Nephron (organoid): ENCODE results near the gene DOCK3.

ENCODE experiments used
- H3K27ac Mint-ChIP-seq, 3 experiments: 2 replicates each; pipeline ENCODE4 v1.8.0; 2020; ENCODE audit warnings: mixed read lengths in 3 of 3, mild to moderate bottlenecking in 2 of 3, moderate library complexity in 1 of 3
- H3K27me3 Mint-ChIP-seq: 2 replicates; pipeline ENCODE4 v1.8.0; 2021; ENCODE audit warnings: low read depth, mild to moderate bottlenecking, moderate library complexity, mixed read lengths
- H3K36me3 Mint-ChIP-seq: 2 replicates; pipeline ENCODE4 v1.8.0; 2020; ENCODE audit warnings: low read depth, mixed read lengths
- H3K4me1 Mint-ChIP-seq: 2 replicates; pipeline ENCODE4 v1.8.0; 2020; ENCODE audit warnings: mixed read lengths
- H3K4me3 Mint-ChIP-seq, 3 experiments: 2 replicates each; pipeline ENCODE4 v1.8.0; 2020; ENCODE audit warnings: mild to moderate bottlenecking in 3 of 3, mixed read lengths in 3 of 3, moderate library complexity in 2 of 3
- H3K9me3 Mint-ChIP-seq: 2 replicates; pipeline ENCODE4 v1.8.0; 2020; ENCODE audit warnings: mixed read lengths
- CTCF ChIP-seq, 3 experiments: fragments of 200-600 bp; sonication (generic); IDR thresholded peaks; one replicate each; pipeline ENCODE4 v1.5.0; 2021; ENCODE audit warnings: antibody characterized with exemption in 3 of 3; ENCODE audit not compliant: unreplicated experiment in 3 of 3

The DOCK3 gene

DNA sequence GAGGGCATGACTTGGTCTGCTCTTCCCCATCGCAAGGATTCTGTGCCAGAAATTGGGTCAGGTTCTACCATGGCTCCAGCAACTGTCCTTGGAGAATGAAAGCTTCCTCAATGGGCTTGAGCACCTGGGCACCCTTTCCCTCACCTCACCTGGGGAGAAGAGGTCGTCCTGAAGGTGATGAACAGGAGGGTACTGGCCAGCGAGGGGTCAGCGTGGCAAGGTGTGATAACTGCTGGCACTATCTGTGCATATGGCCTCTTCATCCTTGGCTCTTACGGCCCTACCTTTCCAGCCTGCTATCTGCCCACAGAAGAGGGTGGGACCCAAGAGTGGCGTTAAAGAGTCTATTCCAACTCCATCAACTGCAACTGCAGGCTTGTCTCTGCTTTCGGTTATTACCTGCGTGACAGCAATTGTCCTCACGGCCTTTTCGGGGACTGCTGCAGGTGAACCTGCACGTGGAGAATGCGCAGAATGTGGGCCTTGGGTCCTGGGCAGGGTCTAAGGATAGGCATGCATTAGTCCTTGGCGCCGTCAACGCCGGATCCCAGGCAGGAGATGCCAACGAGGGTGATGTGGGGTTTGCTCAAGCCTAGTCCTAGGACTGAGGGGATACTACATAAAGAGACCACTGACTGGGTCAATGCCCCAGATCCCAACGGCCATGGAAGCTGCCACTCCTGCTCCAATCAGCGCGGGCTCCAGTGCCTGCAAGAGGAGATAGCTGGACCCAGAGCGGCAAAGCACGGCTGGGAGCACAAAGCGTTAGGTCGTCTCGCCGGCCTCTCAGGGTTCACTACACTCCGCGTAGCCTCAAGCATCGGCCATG lies 715.7 kb downstream of the DOCK3 start:
- Mint-ChIP-seq H3K27me3 (no peaks in the 10 kb centered on the region), H3K36me3 (peaks cover 63% of the 10 kb centered on the region), H3K9me3 (no peaks in the 10 kb centered on the region), H3K4me1 (peaks cover 60% of the 10 kb centered on the region), H3K27ac (peak overlapping the region in 2 of 3 experiments; percentile 63 to 72), H3K4me3 (peak overlapping the region; percentile 77 to 83 (median 82))
- peak in 2 of 3 experiments; percentile 83 to 84 for TF ChIP-seq CTCF (IDR thresholded peaks at IDR 0.05; ENCODE audit: unreplicated experiment in 3 of 3)

DNA sequence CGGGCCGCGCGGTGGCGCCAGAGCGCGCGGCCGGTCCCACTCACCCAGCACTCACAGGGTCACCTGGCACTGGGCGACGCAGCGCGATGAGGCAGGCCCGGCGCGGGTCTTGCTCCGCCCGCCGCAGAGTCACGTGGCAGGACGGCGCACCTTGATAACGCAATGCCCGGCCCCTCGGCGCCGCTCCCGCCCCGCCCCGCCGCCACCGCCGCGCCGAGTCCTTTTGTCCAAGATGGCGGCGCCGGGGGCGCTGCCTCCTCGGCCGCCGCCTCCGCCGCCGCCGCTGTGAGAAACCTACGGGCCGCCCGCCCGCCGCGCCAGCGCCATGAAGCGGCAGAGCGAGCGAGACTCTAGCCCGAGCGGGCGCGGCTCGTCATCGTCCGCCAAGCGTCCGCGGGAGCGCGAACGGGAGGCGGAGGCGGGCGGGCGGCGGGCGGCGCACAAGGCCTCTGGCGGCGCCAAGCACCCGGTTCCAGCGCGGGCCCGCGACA lies 716.4 kb downstream of the DOCK3 start, which contains the start of gene RBM15B:
Gene RBM15B, plus strand, starts transcription at position 211 of the 491 bp plus-strand sequence. Its CDS starts 115 bp downstream, at position 326.
- peaks cover 55% of the 10 kb centered on the region for H3K4me1 Mint-ChIP-seq
- TF ChIP-seq CTCF (IDR thresholded peaks at IDR 0.05; ENCODE audit: unreplicated experiment in 3 of 3): peak in 1 of 3 experiments; percentile 93
- peak within 1 kb of the TSS in 2 of 3 experiments; percentile 72 to 79 for H3K27ac Mint-ChIP-seq
- H3K9me3 Mint-ChIP-seq: no peaks in the 10 kb centered on the region
- H3K27me3 Mint-ChIP-seq: no peaks in the 10 kb centered on the region
- H3K4me3 Mint-ChIP-seq: peak within 1 kb of the TSS; percentile 85 to 87 (median 85)
- peaks cover 60% of the 10 kb centered on the region for H3K36me3 Mint-ChIP-seq

- TF ChIP-seq CTCF (IDR thresholded peaks at IDR 0.05; ENCODE audit: unreplicated experiment in 3 of 3): no peak
- Mint-ChIP-seq H3K36me3 (peaks cover 61% of the 10 kb centered on the region), H3K9me3 (no peaks in the 10 kb centered on the region), H3K27ac (peak overlapping the region in 2 of 3 experiments; percentile 72 to 79), H3K4me3 (peak overlapping the region; percentile 85 to 87 (median 85)), H3K27me3 (no peaks in the 10 kb centered on the region), H3K4me1 (peaks cover 55% of the 10 kb centered on the region)
These were observed 717.0 kb downstream of the DOCK3 start for GRCh38 chr3:51391566-51392354.

DNA sequence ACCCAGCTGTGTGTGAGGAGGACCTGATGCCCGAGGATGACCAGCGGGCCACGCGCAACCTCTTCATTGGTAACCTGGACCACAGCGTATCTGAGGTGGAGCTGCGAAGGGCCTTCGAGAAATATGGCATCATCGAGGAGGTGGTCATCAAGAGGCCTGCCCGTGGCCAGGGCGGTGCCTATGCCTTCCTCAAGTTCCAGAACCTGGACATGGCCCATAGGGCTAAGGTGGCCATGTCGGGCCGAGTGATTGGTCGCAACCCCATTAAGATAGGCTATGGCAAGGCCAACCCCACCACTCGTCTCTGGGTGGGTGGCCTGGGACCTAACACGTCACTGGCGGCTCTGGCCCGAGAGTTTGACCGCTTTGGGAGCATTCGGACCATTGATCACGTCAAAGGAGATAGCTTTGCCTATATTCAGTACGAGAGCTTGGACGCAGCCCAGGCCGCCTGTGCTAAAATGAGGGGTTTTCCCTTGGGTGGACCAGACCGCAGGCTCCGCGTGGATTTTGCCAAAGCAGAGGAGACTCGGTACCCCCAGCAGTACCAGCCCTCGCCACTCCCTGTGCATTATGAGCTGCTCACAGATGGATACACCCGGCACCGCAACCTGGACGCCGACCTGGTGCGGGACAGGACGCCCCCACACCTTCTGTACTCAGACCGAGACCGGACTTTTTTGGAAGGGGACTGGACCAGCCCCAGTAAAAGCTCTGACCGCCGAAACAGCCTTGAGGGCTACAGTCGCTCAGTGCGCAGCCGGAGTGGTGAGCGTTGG lies 717.8 kb downstream of the DOCK3 start:
- Mint-ChIP-seq H3K36me3 (peaks cover 65% of the 10 kb centered on the region), H3K9me3 (no peaks in the 10 kb centered on the region), H3K4me1 (peaks cover 53% of the 10 kb centered on the region), H3K27ac (peak overlapping the region in 1 of 3 experiments; percentile 79), H3K4me3 (peak overlapping the region; percentile 85 to 87 (median 85)), H3K27me3 (no peaks in the 10 kb centered on the region)
- no peak for TF ChIP-seq CTCF (IDR thresholded peaks at IDR 0.05; ENCODE audit: unreplicated experiment in 3 of 3)

GRCh38 chr3:51393134-51393495 lies 718.4 kb downstream of the DOCK3 start:
- Mint-ChIP-seq H3K4me1 (peaks cover 48% of the 10 kb centered on the region), H3K27ac (peak overlapping the region in 1 of 3 experiments; percentile 11), H3K9me3 (no peaks in the 10 kb centered on the region), H3K36me3 (peaks cover 61% of the 10 kb centered on the region), H3K27me3 (no peaks in the 10 kb centered on the region), H3K4me3 (peak overlapping the region; percentile 85 to 87 (median 85))
- TF ChIP-seq CTCF (IDR thresholded peaks at IDR 0.05; ENCODE audit: unreplicated experiment in 3 of 3): no peak
